ENCODE results near the gene MARVELD3.
"Not testable (repeated sequence)": the region's sequence is repeated elsewhere in the genome, so short reads cannot be mapped to it uniquely, and the experiment has no call there.

DNA sequence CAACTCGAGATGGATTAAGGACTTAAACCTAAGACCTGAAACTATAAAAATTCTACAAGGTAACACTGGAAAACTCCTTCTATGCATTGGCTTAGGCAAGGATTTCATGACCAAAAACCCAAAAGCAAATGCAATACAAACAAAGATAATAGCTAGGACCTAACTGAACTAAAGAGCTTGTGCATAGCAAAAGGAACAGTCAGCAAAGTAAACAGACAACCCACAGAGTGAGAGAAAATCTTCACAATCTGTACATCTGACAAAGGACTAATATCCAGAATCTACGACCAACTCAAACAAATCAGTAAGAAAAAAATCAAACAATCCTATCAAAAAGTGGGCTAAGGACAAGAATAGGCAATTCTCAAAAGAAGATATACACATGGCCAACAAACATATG is 27.6 kb upstream of the MARVELD3 start:
- TF ChIP-seq, protein P1, sequence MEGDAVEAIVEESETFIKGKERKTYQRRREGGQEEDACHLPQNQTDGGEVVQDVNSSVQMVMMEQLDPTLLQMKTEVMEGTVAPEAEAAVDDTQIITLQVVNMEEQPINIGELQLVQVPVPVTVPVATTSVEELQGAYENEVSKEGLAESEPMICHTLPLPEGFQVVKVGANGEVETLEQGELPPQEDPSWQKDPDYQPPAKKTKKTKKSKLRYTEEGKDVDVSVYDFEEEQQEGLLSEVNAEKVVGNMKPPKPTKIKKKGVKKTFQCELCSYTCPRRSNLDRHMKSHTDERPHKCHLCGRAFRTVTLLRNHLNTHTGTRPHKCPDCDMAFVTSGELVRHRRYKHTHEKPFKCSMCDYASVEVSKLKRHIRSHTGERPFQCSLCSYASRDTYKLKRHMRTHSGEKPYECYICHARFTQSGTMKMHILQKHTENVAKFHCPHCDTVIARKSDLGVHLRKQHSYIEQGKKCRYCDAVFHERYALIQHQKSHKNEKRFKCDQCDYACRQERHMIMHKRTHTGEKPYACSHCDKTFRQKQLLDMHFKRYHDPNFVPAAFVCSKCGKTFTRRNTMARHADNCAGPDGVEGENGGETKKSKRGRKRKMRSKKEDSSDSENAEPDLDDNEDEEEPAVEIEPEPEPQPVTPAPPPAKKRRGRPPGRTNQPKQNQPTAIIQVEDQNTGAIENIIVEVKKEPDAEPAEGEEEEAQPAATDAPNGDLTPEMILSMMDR (IDR thresholded peaks at IDR 0.05; ENCODE audit: low read depth, low read length): not testable (repeated sequence)
- TF ChIP-seq, protein P2, sequence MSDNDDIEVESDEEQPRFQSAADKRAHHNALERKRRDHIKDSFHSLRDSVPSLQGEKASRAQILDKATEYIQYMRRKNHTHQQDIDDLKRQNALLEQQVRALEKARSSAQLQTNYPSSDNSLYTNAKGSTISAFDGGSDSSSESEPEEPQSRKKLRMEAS (IDR thresholded peaks at IDR 0.05; ENCODE audit: low read depth, low read length): not testable (repeated sequence)
- TF ChIP-seq POLR2A (IDR thresholded peaks at IDR 0.05; ENCODE audit: extremely low read depth, insufficient read length): not testable (repeated sequence)
